Bronchial epithelial cell (primary cell): Measurements from ENCODE around the gene PAX9. TPM values are rescaled to one million over a fixed set of nuclear protein-coding genes. Genes with fewer than 3 reads are reported as not detected.

Source experiments
- DNase-seq: peaks from one replicate; pipeline ENCODE4 v3.0.0-alpha.2; 2010; ENCODE audit warnings: low read depth
- FAIRE-seq: peaks from 2 replicates; lab custom pipeline; 2011; peaks lifted over from hg19 to GRCh38; lab: Jason Lieb, UNC
- H3K27me3 ChIP-seq: 2 replicates; pipeline ENCODE4 v1.5.1; 2011; ENCODE audit warnings: low read length; ENCODE audit not compliant: control insufficient read depth, insufficient read depth
- H3K36me3 ChIP-seq: 2 replicates; pipeline ENCODE4 v1.5.1; 2011; ENCODE audit warnings: low read length; ENCODE audit not compliant: control insufficient read depth, insufficient read depth
- H3K4me3 ChIP-seq: 2 replicates; pipeline ENCODE4 v1.5.1; 2011; ENCODE audit warnings: mild to moderate bottlenecking, low read depth, low read length, control low read depth
- total RNA-seq: library from RNA; depleted of rRNA; stranded (reverse); fragments of >200 nt; gene quantifications from 2 replicates; pipeline ENCODE4 v1.2.1, GENCODE V29; 2014
- TF ChIP-seq, protein P1 (sequence below): IDR thresholded peaks from 2 replicates; pipeline ENCODE4 v1.5.1; 2011; ENCODE audit warnings: mild to moderate bottlenecking, moderate library complexity, low read length, control low read depth, inconsistent platforms; ENCODE audit not compliant: insufficient read depth, severe bottlenecking

The PAX9 gene
- total RNA-seq, 1 donor from 2014 or later, result 9.7 TPM

DNA sequence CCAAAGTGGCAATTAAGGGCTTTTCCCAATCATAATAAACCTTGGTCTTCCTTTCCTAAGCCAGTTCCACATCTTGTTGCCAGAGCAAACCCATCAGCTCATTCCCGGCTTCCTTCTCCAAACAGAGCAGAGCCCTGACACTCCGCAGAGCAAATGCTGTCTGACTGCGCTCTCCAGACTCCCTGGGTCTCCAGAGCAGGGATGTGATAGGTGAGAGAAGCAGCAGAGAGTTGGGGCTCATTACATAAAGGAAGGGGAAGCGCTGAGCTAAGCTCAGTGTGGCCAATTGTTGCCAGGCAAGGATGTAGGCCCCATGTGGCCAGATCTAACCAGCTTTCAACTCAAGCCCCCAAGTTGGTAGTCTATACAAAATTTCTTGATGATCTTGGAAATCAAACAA is 36.2 kb upstream of the PAX9 start:
- Histone ChIP-seq H3K36me3 (no peaks in the 10 kb centered on the region), H3K4me3 (no peak overlapping the region), H3K27me3 (no peaks in the 10 kb centered on the region)
- DNase-seq (no peak), FAIRE-seq (no peak)
- TF ChIP-seq, protein P1, sequence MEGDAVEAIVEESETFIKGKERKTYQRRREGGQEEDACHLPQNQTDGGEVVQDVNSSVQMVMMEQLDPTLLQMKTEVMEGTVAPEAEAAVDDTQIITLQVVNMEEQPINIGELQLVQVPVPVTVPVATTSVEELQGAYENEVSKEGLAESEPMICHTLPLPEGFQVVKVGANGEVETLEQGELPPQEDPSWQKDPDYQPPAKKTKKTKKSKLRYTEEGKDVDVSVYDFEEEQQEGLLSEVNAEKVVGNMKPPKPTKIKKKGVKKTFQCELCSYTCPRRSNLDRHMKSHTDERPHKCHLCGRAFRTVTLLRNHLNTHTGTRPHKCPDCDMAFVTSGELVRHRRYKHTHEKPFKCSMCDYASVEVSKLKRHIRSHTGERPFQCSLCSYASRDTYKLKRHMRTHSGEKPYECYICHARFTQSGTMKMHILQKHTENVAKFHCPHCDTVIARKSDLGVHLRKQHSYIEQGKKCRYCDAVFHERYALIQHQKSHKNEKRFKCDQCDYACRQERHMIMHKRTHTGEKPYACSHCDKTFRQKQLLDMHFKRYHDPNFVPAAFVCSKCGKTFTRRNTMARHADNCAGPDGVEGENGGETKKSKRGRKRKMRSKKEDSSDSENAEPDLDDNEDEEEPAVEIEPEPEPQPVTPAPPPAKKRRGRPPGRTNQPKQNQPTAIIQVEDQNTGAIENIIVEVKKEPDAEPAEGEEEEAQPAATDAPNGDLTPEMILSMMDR, result no peak

GRCh38 chr14:36626151-36626550 is 35.5 kb upstream of the PAX9 start:
- Histone ChIP-seq H3K36me3 (no peaks in the 10 kb centered on the region), H3K27me3 (no peaks in the 10 kb centered on the region), H3K4me3 (no peak overlapping the region)
- no peak for DNase-seq
- TF ChIP-seq, protein P1, result no peak
- FAIRE-seq, result no peak

DNA sequence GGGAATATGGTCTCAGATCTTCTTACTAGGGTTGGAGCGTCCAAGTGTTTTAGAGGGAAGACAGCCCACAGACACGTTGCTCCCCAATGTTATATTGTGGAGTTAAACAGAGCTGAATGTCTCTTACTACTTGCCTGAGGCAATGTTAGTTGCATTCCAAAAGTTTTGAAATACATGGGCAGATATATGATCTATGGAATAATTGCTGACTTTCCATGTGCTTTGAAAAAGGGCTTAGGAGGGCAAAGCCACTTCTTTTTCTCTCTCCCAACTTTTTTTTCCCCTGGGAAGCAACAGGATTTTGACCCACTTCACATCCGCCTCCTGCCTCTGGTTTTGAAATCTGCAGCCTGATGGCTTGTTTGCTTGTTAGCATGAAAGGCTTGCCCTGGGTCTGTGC is 33.7 kb upstream of the PAX9 start:
- Histone ChIP-seq H3K4me3 (no peak overlapping the region), H3K27me3 (no peaks in the 10 kb centered on the region), H3K36me3 (no peaks in the 10 kb centered on the region)
- no peak for DNase-seq
- TF ChIP-seq, protein P1, result no peak
- FAIRE-seq, result no peak

DNA sequence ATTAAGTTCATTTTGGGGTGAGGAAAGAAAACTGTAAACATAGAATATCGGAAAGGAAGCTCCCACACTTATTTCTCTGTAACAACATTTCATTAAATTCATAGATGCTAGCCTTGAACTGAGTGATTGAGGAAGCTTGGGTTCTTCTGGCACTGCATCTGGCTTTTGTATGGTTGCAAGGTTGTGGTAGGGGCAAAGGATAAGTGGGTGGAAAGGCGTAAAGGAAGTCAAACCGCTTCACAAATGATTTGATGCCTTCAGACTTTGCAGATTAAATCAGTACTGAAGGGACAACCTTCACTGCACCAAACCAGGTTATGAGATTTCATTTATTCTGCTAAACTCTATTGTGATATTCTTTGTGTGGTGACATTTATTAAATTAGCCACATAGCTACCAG is 28.1 kb upstream of the PAX9 start:
- TF ChIP-seq, protein P1, result no peak
- no peak for FAIRE-seq
- Histone ChIP-seq H3K4me3 (no peak overlapping the region), H3K36me3 (no peaks in the 10 kb centered on the region), H3K27me3 (no peaks in the 10 kb centered on the region)
- no peak for DNase-seq

DNA sequence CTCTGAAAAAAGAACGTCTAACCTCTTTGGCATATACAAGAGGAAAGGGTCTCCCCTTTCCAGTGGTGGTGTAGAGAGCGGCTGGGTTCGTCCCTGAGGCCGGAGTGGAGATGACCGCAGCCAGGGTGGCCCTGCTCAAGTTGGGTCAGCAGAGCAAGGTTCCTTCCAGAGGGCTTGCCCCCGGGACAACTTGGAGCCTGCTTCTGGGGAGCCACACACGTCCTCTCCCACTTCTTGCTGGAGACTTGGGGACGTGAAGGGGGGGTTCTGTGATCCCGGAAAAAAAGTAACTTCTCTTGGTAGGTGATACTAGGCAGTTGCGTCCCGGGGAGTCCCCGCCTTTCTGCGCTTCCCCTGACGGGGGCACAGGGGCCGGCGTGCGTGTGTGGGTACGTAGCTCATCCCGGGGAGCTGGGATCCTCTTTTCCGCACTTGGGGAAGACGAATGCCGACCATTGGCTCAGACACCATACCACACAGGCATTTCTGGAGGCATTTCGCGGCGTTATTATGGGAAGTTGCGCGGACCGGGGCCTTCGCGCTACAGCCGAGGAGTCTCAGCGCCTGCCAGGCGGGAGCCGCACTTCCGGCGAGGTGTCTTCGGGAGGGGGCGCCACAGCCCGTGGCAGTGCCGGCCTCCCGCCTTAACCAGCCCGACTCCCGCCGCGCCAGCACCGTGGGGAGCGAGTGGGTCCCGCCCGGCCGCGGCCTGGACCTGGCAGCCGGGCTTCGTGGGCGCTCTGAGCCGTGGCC is 14.8 kb upstream of the PAX9 start:
- DNase-seq (no peak), FAIRE-seq (no peak)
- TF ChIP-seq, protein P1, result peak; percentile 79
- Histone ChIP-seq H3K36me3 (no peaks in the 10 kb centered on the region), H3K4me3 (peak overlapping the region; percentile 59), H3K27me3 (no peaks in the 10 kb centered on the region)

DNA sequence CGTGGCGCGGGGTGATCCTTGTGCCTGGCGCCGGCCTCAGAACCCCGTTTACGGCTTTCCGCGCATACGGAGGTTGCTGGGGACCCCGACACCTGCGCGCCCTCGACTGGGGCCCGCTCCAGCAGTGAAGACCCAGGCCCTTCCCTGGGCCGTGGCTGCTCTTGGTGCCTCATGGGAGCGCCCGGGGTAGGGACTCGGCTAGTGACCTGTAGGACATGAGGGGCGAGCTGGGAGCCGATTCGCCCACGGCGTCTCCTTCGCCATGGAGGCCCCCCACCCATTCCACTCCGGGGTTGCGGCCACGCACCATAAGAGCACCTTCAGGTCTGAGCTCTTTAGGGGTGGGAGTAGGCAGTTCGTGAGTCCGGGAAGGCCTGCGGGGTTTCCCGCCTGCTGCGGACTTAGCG is 14.2 kb upstream of the PAX9 start:
- Histone ChIP-seq H3K36me3 (no peaks in the 10 kb centered on the region), H3K27me3 (no peaks in the 10 kb centered on the region), H3K4me3 (peak overlapping the region; percentile 59)
- FAIRE-seq, result no peak
- no peak for DNase-seq
- TF ChIP-seq, protein P1, result no peak
